Measurements from ENCODE around the gene ARHGEF16.
A peak's percentile ranks its signal among the peaks of the same experiment; 100 is the strongest.

Gene ARHGEF16

GRCh38 chr1:3420218-3420951, 34.1 kb upstream of the ARHGEF16 start:
- no peak for FAIRE-seq
- DNase-seq (ENCODE audit: insufficient read length, low spot score), result no peak

- FAIRE-seq, result no peak
- DNase-seq (ENCODE audit: insufficient read length, low spot score), result no peak
These were observed 31.8 kb upstream of the ARHGEF16 start for GRCh38 chr1:3422638-3423037.

GRCh38 chr1:3423245-3423829, 31.1 kb upstream of the ARHGEF16 start:
- FAIRE-seq (no peak), DNase-seq (ENCODE audit: insufficient read length, low spot score) (no peak)

GRCh38 chr1:3423896-3424611, 30.4 kb upstream of the ARHGEF16 start:
- no peak for FAIRE-seq
- no peak for DNase-seq (ENCODE audit: insufficient read length, low spot score)

GRCh38 chr1:3425486-3426215, 28.8 kb upstream of the ARHGEF16 start:
- FAIRE-seq, result no peak
- no peak for DNase-seq (ENCODE audit: insufficient read length, low spot score)

GRCh38 chr1:3426956-3427535, 27.4 kb upstream of the ARHGEF16 start:
- FAIRE-seq, result no peak

GRCh38 chr1:3427711-3428704, 26.5 kb upstream of the ARHGEF16 start:
- FAIRE-seq (no peak), DNase-seq (ENCODE audit: insufficient read length, low spot score) (no peak)

More at GRCh38 chr1:3426956-3427535, 27.4 kb upstream of the ARHGEF16 start:
- no peak for DNase-seq (ENCODE audit: insufficient read length, low spot score)

GRCh38 chr1:3428899-3429298, 25.6 kb upstream of the ARHGEF16 start:
- FAIRE-seq (no peak), DNase-seq (ENCODE audit: insufficient read length, low spot score) (no peak)

- FAIRE-seq, result no peak
- DNase-seq (ENCODE audit: insufficient read length, low spot score), result no peak
These were observed 25.1 kb upstream of the ARHGEF16 start for GRCh38 chr1:3429320-3429719.

GRCh38 chr1:3429766-3430165, 24.7 kb upstream of the ARHGEF16 start:
- no peak for FAIRE-seq

GRCh38 chr1:3430406-3430805, 24.1 kb upstream of the ARHGEF16 start:
- DNase-seq (ENCODE audit: insufficient read length, low spot score) (no peak), FAIRE-seq (no peak)

More at GRCh38 chr1:3429766-3430165, 24.7 kb upstream of the ARHGEF16 start:
- no peak for DNase-seq (ENCODE audit: insufficient read length, low spot score)

GRCh38 chr1:3430820-3431219, 23.6 kb upstream of the ARHGEF16 start:
- no peak for DNase-seq (ENCODE audit: insufficient read length, low spot score)
- no peak for FAIRE-seq

GRCh38 chr1:3431266-3431665, 23.2 kb upstream of the ARHGEF16 start:
- peak; percentile 26 for DNase-seq (ENCODE audit: insufficient read length, low spot score)
- FAIRE-seq, result no peak

- DNase-seq (ENCODE audit: insufficient read length, low spot score) (no peak), FAIRE-seq (no peak)
These were observed 22.8 kb upstream of the ARHGEF16 start for GRCh38 chr1:3431686-3432085.

GRCh38 chr1:3432306-3432705, 22.2 kb upstream of the ARHGEF16 start:
- FAIRE-seq (no peak), DNase-seq (ENCODE audit: insufficient read length, low spot score) (no peak)

GRCh38 chr1:3433076-3433475, 21.4 kb upstream of the ARHGEF16 start:
- no peak for FAIRE-seq
- DNase-seq (ENCODE audit: insufficient read length, low spot score), result no peak

GRCh38 chr1:3433596-3434320, 20.7 kb upstream of the ARHGEF16 start:
- no peak for DNase-seq (ENCODE audit: insufficient read length, low spot score)
- FAIRE-seq, result no peak

- FAIRE-seq (no peak), DNase-seq (ENCODE audit: insufficient read length, low spot score) (no peak)
These were observed 19.9 kb upstream of the ARHGEF16 start for GRCh38 chr1:3434406-3435110.
